Natural killer cell (primary cell): ENCODE measurements around the gene AGAP6. TPM values are rescaled to one million over a fixed set of nuclear protein-coding genes. Genes with fewer than 3 reads are reported as not detected.
"Not testable (repeated sequence)": the region's sequence is repeated elsewhere in the genome, so short reads cannot be mapped to it uniquely, and the experiment has no call there.

Source experiments
- ATAC-seq, 3 donors: fragments of 150-1000 bp in 2 of 3; fragments of 200-7000 bp in 1 of 3; cut with Tn5 transposase; 1 replicate in 1 of 3; 2 replicates in 2 of 3; pipeline ENCODE4 v1.10.0; 2021; ENCODE audit warnings: mild to moderate bottlenecking in 2 of 3, moderate library complexity in 2 of 3
- DNase-seq, 2 donors: peaks; one replicate each; pipeline versions ENCODE4 v3.0.0 to v3.0.0-alpha.2; 2013 to 2021; ENCODE audit warnings: mixed read lengths in 1 of 2
- H3K27ac ChIP-seq: one replicate; pipeline ENCODE4 v1.5.1; 2013; ENCODE audit warnings: mild to moderate bottlenecking, low read length
- H3K27me3 ChIP-seq: one replicate; pipeline ENCODE4 v1.6.1; 2013; ENCODE audit warnings: low read length; ENCODE audit not compliant: control insufficient read depth, insufficient read depth
- H3K36me3 ChIP-seq: one replicate; pipeline ENCODE4 v1.6.1; 2013; ENCODE audit warnings: low read length; ENCODE audit not compliant: control insufficient read depth, insufficient read depth
- H3K4me1 ChIP-seq: one replicate; pipeline ENCODE4 v1.6.1; 2013; ENCODE audit warnings: low read length; ENCODE audit not compliant: control insufficient read depth, insufficient read depth
- H3K4me3 ChIP-seq: one replicate; pipeline ENCODE4 v1.5.1; 2013; ENCODE audit warnings: low read length
- H3K9me3 ChIP-seq: one replicate; pipeline ENCODE4 v1.6.1; 2013; ENCODE audit warnings: low read length; ENCODE audit not compliant: control insufficient read depth, insufficient read depth
- H3K27ac Mint-ChIP-seq, 2 donors: one replicate each; pipeline ENCODE4 v1.8.0; 2022; ENCODE audit warnings: mild to moderate bottlenecking in 2 of 2, mixed read lengths in 2 of 2, moderate library complexity in 1 of 2
- H3K27me3 Mint-ChIP-seq, 2 donors: one replicate each; pipeline ENCODE4 v1.8.0; 2022; ENCODE audit warnings: low read depth in 2 of 2, mixed read lengths in 2 of 2
- H3K36me3 Mint-ChIP-seq: one replicate; pipeline ENCODE4 v1.8.0; 2022; ENCODE audit warnings: mixed read lengths
- H3K4me1 Mint-ChIP-seq, 2 donors: one replicate each; pipeline ENCODE4 v1.8.0; 2022; ENCODE audit warnings: mixed read lengths in 2 of 2
- H3K4me3 Mint-ChIP-seq: one replicate; pipeline ENCODE4 v1.8.0; 2022; ENCODE audit warnings: mild to moderate bottlenecking, moderate library complexity, mixed read lengths
- H3K9me3 Mint-ChIP-seq, 2 donors: one replicate each; pipeline ENCODE4 v1.8.0; 2022; ENCODE audit warnings: mixed read lengths in 2 of 2
- CTCF ChIP-seq: fragments of 200-600 bp; IDR thresholded peaks from one replicate; pipeline ENCODE4 v1.8.0; 2022; ENCODE audit warnings: antibody characterized with exemption
- WGBS: methylation state at CpG from one replicate; pipeline ENCODE4 v1.1.7; 2013; ENCODE audit warnings: missing lambda C conversion rate; ENCODE audit not compliant: insufficient coverage; 5-methylcytosine and 5-hydroxymethylcytosine counted together
- intact Hi-C: fragments of 100-400 bp; cut with micrococcal nuclease; formaldehyde crosslinking; loops from one replicate; pipeline ENCODE4 v1.14.2; 2022
- total RNA-seq, 4 donors: library from RNA; stranded (reverse); fragments of 120-200 nt in 1 of 4; gene quantifications; one replicate each; pipeline versions ENCODE4 v1.2.3 to v1.2.4, GENCODE V29; 2013 to 2022

AGAP6 gene
- total RNA-seq, 3 donors from 2014 or later (not counting 1 experiment from before 2014, with no cell fraction given), result 11.7 to 25.8 (median 20.0) TPM

- intact Hi-C loops, result no loop called here
- no peak overlapping the region for H3K27ac ChIP-seq
- H3K9me3 ChIP-seq, result no peaks in the 10 kb centered on the region
- no peaks in the 10 kb centered on the region for H3K4me1 ChIP-seq
- H3K27me3 ChIP-seq, result peaks cover 5% of the 10 kb centered on the region
- WGBS, result 91% methylated on average over 14 of the region's 14 CpGs
- no peaks in the 10 kb centered on the region for H3K36me3 Mint-ChIP-seq
- peaks cover 23 to 24% of the 10 kb centered on the region in 2 donors for H3K27me3 Mint-ChIP-seq
- ATAC-seq (no peak), DNase-seq (no peak)
- H3K4me3 ChIP-seq, result no peak overlapping the region
- H3K4me1 Mint-ChIP-seq, result no peaks in the 10 kb centered on the region
- H3K9me3 Mint-ChIP-seq, result no peaks in the 10 kb centered on the region
- no peak overlapping the region for H3K27ac Mint-ChIP-seq
- no peak for TF ChIP-seq CTCF
- no peak overlapping the region for H3K4me3 Mint-ChIP-seq
- no peaks in the 10 kb centered on the region for H3K36me3 ChIP-seq
Observed at GRCh38 chr10:50025627-50026026, 37.4 kb downstream of the AGAP6 start.

- ATAC-seq (no peak), DNase-seq (no peak)
- H3K4me3 Mint-ChIP-seq, result no peak overlapping the region
- WGBS, result 95% methylated on average over 13 of the region's 13 CpGs
- no peaks in the 10 kb centered on the region for H3K9me3 Mint-ChIP-seq
- H3K4me1 Mint-ChIP-seq, result no peaks in the 10 kb centered on the region
- peaks cover 5% of the 10 kb centered on the region for H3K27me3 ChIP-seq
- no peak overlapping the region for H3K4me3 ChIP-seq
- no peaks in the 10 kb centered on the region for H3K36me3 Mint-ChIP-seq
- H3K9me3 ChIP-seq, result no peaks in the 10 kb centered on the region
- no peaks in the 10 kb centered on the region for H3K4me1 ChIP-seq
- no peak overlapping the region for H3K27ac Mint-ChIP-seq
- peaks cover 23 to 24% of the 10 kb centered on the region in 2 donors for H3K27me3 Mint-ChIP-seq
- intact Hi-C loops, result no loop called here
- no peak overlapping the region for H3K27ac ChIP-seq
- H3K36me3 ChIP-seq, result no peaks in the 10 kb centered on the region
- no peak for TF ChIP-seq CTCF
Observed at GRCh38 chr10:50027195-50027594, 39.0 kb downstream of the AGAP6 start.

- no peak for TF ChIP-seq CTCF
- Mint-ChIP-seq H3K27ac (no peak overlapping the region), H3K4me1 (no peaks in the 10 kb centered on the region), H3K9me3 (no peaks in the 10 kb centered on the region), H3K27me3 (no peaks in the 10 kb centered on the region), H3K36me3 (no peaks in the 10 kb centered on the region), H3K4me3 (no peak overlapping the region)
- no peaks in the 10 kb centered on the region for H3K27me3 ChIP-seq
- no peaks in the 10 kb centered on the region for H3K4me1 ChIP-seq
- no peaks in the 10 kb centered on the region for H3K36me3 ChIP-seq
- no peak overlapping the region for H3K27ac ChIP-seq
- 100% methylated on average over 1 of the region's 3 CpGs for whole genome bisulfite sequencing
- ATAC-seq (no peak), DNase-seq (no peak)
- no peak overlapping the region for H3K4me3 ChIP-seq
- intact Hi-C loops, result no loop called here
- no peaks in the 10 kb centered on the region for H3K9me3 ChIP-seq
Observed at GRCh38 chr10:50033481-50033880, 45.3 kb downstream of the AGAP6 start.

GRCh38 chr10:50035337-50035736 is 47.1 kb downstream of the AGAP6 start:
- H3K27ac ChIP-seq, H3K27me3 Mint-ChIP-seq, H3K4me1 Mint-ChIP-seq, ATAC-seq, H3K9me3 ChIP-seq, H3K27me3 ChIP-seq, H3K4me1 ChIP-seq, H3K36me3 Mint-ChIP-seq, H3K4me3 Mint-ChIP-seq, DNase-seq, H3K36me3 ChIP-seq, H3K4me3 ChIP-seq, intact Hi-C loops, H3K9me3 Mint-ChIP-seq, H3K27ac Mint-ChIP-seq: not testable (repeated sequence)
- WGBS, result 78% methylated on average over 3 of the region's 4 CpGs
